Right lobe of liver (tissue), 4 donors: ENCODE results near the gene DSCAM.

Source experiments
- CTCF ChIP-seq, 4 donors: fragments of 200-600 bp in 3 of 4; fragments of 450-650 bp in 1 of 4; IDR thresholded peaks; one replicate each; pipeline versions ENCODE4 v1.5.1 to v1.8.0; 2016 to 2022; ENCODE audit warnings: antibody characterized with exemption in 4 of 4, mild to moderate bottlenecking in 2 of 4
- POLR2A ChIP-seq: fragments of 450-650 bp; IDR thresholded peaks from one replicate; pipeline ENCODE4 v1.6.1; 2017; ENCODE audit warnings: antibody characterized with exemption, mild to moderate bottlenecking
- donor health status: DM: no; HTN: no; CAD: no.
- donor health status: DM: no; HTN: no; CAD: no.
- donor health status: DM: no; HTN: yes; CAD: no.

GRCh38 chr21:40244981-40245380, 602.0 kb downstream of the DSCAM start:
- TF ChIP-seq CTCF (IDR thresholded peaks at IDR 0.05) (no peak), POLR2A (no peak)
